SH-SY5Y (cell line): ENCODE data around the gene RHOXF1.

ENCODE experiments used
- GATA2 ChIP-seq: IDR thresholded peaks from 2 replicates; pipeline ENCODE4 v1.6.1; 2011; ENCODE audit warnings: mild to moderate bottlenecking, low read depth, low read length
- GATA3 ChIP-seq: IDR thresholded peaks from 2 replicates; pipeline ENCODE4 v1.6.1; 2011; ENCODE audit warnings: low read depth, mild to moderate bottlenecking, low read length, moderate library complexity

GRCh38 chrX:120137439-120137838 lies 21.7 kb upstream of the RHOXF1 start:
- no peak for TF ChIP-seq GATA2
- TF ChIP-seq GATA3 = no peak
